HFF-Myc (cell line): Measurements from ENCODE around the gene PEAR1.

Source experiments
- DNase-seq: peaks from one replicate; pipeline ENCODE4 v3.0.0-alpha.2; 2011; ENCODE audit warnings: low read depth; ENCODE audit errors: extremely low read depth
- H3K4me3 ChIP-seq: replicated peaks from 2 replicates; pipeline ENCODE4 v1.5.1; 2011; ENCODE audit warnings: low read depth, mild to moderate bottlenecking, control low read depth, low read length
- TF ChIP-seq, protein P1 (sequence below): IDR thresholded peaks from 2 replicates; pipeline ENCODE4 v1.5.1; 2012; ENCODE audit warnings: mild to moderate bottlenecking, low read depth, low read length, control low read depth; ENCODE audit errors: missing control alignments

PEAR1 gene

GRCh38 chr1:156903328-156904091 lies 10.0 kb downstream of the PEAR1 start:
- no peak for DNase-seq
- H3K4me3 ChIP-seq, result no peak overlapping the region
- TF ChIP-seq, protein P1, sequence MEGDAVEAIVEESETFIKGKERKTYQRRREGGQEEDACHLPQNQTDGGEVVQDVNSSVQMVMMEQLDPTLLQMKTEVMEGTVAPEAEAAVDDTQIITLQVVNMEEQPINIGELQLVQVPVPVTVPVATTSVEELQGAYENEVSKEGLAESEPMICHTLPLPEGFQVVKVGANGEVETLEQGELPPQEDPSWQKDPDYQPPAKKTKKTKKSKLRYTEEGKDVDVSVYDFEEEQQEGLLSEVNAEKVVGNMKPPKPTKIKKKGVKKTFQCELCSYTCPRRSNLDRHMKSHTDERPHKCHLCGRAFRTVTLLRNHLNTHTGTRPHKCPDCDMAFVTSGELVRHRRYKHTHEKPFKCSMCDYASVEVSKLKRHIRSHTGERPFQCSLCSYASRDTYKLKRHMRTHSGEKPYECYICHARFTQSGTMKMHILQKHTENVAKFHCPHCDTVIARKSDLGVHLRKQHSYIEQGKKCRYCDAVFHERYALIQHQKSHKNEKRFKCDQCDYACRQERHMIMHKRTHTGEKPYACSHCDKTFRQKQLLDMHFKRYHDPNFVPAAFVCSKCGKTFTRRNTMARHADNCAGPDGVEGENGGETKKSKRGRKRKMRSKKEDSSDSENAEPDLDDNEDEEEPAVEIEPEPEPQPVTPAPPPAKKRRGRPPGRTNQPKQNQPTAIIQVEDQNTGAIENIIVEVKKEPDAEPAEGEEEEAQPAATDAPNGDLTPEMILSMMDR, result no peak

DNA sequence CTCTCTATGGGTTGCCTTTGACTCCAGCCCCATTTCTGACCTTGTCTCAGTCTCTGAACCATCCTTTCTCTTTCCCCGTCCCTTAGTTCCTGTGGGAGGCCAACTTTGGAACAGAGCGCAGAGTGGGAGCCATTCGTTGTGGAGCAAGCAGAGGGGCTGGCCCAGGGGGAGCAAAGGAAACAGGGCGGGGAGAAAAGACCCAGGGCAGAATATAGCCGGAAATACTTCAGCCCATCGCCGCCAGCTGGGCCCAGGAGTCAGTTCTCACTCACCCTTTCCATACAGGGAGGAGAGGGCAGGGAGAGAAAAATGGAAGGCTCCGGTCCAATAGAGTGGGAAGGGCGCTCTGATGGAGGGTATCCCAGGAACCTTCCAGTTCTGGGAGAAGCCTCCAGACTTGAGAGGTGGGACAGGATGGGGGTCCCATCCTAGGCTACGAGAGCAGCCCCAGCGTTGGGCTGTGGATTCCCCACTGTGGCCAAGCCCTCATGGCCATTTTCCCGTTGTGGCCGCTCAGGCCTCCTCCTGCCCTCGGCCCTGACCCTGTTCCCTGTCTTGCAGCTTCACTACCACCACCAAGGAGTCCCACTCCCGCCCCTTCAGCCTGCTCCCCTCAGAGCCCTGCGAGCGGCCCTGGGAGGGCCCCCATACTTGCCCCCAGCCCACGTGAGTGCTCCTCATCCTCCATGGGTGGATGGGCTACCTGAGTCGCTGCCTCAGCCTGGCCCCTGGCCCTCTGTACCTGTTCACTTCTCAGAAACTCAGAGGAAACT lies 10.9 kb downstream of the PEAR1 start:
- H3K4me3 ChIP-seq, result no peak overlapping the region
- TF ChIP-seq, protein P1, result no peak
- DNase-seq, result no peak

DNA sequence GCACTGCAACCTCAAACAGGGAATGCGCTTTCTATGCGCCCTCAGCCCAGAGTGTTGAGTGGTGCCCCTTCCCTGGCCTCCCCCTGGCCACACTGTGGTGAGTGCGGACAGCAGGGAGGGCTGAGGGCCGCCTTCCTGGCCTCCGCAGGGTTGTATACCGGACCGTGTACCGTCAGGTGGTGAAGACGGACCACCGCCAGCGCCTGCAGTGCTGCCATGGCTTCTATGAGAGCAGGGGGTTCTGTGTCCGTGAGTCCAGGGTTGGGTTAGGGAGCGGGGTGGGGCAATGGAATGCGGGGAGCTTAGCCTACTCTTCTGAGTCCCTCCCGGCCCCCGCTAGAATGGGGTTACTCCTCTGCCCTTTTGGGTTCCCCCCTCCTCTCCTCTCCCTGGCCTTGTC lies 11.7 kb downstream of the PEAR1 start:
- H3K4me3 ChIP-seq, result no peak overlapping the region
- no peak for DNase-seq
- TF ChIP-seq, protein P1, result no peak

DNA sequence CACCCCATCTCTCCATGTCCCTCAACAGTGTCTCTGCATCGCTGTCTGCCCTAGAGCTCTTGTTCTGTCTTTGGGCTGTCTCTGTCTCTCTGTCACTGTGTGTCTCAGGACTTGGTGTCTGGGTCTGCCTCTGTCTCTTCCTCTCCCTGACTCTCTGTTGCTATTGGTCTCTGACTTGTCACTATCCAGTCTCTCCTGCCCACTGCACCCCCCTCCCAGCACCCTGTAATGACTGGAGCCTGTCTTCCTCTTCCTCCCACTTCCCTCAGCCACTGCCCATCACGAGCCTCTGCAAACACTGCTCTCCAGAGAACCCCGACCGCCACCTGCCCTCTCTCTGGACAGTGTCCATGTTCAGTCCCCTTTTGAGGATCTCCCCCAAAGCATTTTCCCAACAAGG lies 12.1 kb downstream of the PEAR1 start:
- DNase-seq, result no peak
- TF ChIP-seq, protein P1, result no peak
- H3K4me3 ChIP-seq, result no peak overlapping the region

DNA sequence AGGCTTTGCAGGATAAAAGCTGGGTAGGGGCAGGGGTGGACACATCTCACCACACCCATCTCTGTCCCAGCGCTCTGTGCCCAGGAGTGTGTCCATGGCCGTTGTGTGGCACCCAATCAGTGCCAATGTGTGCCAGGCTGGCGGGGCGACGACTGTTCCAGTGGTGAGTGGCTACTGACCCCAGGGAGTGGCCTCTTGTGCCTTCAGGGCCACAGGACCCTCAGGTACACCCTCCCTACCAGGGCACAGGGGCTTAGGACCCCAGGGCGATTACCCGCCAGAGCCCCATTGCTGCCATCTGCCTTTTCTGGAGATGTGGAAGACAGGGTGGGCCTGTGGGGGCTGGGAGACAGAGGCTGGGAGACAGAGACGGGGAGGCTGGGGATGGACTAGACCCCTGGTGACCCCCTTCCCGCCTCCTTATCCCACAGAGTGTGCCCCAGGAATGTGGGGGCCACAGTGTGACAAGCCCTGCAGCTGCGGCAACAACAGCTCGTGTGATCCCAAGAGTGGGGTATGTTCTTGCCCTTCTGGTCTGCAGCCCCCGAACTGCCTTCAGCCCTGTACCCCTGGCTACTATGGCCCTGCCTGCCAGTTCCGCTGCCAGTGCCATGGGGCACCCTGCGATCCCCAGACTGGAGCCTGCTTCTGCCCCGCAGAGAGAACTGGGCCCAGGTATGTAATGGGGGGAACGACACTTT lies 12.8 kb downstream of the PEAR1 start:
- DNase-seq, result no peak
- TF ChIP-seq, protein P1, result no peak
- no peak overlapping the region for H3K4me3 ChIP-seq

DNA sequence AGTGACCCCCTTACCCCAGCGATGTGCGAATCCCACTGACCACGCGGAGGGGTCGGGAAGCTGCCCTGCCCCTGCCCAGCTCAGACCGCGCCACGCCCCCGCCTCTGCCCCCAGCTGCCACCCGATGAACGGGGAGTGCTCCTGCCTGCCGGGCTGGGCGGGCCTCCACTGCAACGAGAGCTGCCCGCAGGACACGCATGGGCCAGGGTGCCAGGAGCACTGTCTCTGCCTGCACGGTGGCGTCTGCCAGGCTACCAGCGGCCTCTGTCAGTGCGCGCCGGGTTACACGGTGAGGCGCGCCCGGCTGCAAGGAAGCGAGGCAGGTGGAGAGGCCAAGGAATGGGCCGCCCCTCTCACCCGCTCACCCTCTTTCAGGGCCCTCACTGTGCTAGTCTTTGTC lies 15.0 kb downstream of the PEAR1 start:
- no peak overlapping the region for H3K4me3 ChIP-seq
- DNase-seq, result no peak
- TF ChIP-seq, protein P1, result no peak
